ENCODE data around the gene PDE6H.

PDE6H gene

DNA sequence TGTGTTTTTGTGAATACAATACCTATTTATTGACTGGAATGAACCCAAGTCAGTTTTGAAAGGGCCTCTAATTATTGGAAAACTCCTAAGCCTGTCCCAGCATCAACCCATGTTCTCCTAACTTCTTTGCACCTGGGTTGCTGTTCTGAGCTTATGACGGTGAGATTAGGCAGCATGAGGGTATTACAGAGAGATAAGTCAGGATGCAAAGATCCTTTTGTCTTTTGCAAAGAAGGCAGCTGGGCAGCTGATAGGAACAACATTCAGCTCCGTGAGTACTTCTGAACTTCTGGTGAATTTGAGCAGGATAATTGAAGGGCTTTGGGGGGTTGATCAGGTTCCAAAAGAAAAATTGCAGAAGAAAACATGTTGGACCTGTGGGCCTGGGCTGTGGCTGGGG lies at the start of gene PDE6H:
Gene PDE6H (plus strand): TSS at position 227 of the 400 bp plus-strand sequence. CDS start 4,971 bp downstream, outside the sequence.
- DNase-seq (ENCODE audit: low read depth, low spot score) = no peak

DNA sequence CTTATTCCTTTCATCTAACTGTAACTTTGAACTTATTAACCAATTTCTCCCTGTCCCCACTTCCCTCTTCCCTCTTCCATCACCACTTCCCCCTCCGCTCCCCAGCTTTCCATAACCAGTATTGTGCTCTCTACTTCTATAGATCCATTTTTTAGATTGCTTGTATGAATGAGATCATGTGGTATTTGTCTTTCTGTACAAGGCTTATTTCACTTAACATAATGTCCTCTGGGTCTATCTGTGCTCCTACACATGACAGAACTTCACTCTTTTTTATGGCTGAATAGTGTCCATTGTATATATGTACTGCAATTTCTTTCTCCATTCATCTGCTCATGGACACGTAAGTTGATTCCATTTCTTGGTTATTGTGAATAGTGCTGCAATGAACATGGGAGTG lies 48.9 kb upstream of the PDE6H start:
- DNase-seq (ENCODE audit: low read depth, low spot score) = no peak

DNA sequence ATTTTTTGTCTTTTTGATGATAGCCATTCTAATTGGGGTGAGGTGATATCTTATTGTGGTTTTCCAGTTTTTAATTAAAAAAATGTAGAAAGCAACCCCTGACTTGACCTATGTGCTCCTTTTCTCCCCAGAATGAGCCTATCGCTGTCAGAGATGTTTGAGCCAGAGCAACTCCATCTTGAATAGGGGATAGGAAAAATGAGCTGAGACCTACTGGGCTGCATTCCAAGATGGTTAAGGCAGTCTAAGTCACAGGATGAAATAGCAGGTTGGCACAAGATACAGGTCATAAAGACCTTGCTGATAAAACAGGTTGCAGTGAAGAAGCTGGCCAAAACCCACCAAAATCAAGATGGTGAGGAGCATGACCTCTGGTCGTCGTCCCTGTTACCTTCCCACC lies 48.3 kb upstream of the PDE6H start:
- no peak for DNase-seq (ENCODE audit: low read depth, low spot score)

DNA sequence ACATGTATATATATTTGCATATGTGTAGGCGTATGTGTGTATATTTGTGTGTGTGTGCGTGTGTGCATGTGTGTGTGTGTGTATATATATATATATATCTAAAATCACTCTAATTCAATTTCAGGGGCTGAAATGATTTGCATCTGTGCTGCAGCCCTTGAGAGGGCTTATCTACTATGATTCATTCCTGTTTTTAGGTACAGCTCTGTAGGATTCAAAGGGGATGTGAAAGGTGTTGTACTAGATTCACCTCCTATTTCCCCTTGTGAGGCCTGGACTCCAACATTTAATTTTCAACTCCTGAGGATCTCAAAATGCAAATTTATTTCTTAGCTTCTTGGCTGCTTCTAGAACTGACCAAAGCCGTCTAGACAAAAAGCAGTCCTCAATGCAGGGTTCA lies 45.6 kb upstream of the PDE6H start:
- no peak for DNase-seq (ENCODE audit: low read depth, low spot score)

DNA sequence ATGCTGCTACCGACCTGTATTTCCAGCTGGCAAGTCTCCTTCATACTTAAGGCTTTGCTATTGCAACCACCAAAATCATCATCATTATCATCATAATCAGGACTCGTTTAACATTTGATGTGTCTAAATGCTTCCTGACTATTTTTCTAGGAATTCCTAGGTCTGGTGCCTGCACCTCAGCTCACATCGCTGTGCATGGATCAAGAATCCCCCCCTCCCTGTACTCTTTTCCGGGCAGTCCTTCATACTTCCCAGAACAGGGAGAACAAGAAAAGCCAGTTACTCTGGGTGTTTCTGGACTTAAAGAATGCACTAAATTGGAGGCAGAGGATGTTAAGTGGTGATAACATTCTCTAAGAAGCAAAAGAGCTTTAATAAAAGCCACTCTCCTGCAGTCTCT lies 43.9 kb upstream of the PDE6H start:
- DNase-seq (ENCODE audit: low read depth, low spot score) = no peak

DNA sequence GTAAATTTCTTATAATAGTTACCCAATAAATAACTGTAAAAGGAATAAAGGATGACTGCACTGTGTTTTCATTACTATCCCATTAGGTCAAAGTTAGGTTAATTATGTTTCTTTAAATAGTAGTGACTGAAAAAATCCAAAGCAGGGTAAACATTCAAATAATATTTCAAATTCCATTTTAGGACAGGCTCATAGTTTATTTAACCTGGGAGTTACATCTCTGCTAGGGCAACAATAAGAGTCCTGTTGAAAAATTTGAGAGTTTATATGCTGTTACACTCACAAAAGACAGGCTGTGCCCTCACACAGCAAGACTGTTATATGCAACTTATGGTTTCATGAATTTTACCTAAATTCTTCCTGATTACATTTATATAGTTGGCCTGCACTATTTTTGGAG lies 42.5 kb upstream of the PDE6H start:
- no peak for DNase-seq (ENCODE audit: low read depth, low spot score)

DNA sequence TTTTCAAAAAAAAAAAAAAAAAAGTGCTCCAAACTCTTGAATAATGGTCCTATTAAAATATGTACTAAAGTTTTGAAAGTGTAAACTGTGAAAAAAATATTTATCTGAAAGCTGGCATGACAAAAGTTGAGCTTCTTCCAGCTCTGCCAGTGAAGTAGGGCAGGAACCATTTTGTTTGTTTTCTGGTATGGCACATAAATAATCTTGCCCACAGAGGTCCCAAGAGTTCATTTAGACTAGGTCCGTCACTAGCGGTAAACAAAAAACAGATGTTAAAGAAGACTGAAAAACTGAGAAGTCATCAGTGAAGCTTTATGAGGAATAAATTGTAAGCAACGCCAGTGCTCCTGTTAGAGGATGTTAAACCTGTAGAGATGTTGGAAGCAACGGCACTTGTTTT lies 41.5 kb upstream of the PDE6H start:
- DNase-seq (ENCODE audit: low read depth, low spot score) = no peak

DNA sequence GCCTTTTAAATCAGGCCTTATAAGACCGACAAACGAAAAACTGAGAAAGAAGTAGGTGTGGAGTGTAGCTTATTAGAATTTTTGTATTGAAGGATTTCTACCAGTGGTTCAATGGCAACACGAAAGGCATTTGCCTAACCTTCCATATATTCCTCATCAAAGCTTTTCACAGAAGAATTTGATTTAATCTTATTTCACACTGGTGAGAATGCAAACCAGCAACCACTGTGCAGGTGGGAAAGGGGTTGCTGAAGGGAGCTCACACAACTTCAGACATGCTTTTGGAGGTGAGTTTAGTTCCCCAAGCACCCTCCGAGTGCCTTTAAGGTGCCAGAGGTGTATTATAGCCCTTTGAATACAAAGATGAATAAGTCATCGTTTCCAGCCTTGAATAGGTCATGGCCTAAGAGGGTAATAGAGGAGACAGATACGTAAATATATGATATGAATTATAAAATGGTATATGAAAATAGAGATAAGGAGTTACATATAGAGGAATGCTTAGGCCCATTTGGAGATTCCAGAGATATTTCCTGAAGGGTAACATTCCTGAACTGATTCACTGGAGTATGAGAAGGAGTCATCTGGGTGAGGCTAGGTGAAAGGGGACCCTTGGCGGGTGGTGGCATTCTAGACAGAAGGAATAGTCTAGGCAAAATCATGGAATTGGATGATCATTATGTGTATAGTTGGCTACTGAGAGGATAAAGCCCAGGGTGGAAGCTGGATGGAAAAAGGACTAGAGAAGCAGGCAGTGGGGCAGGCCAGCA lies 40.9 kb upstream of the PDE6H start:
- no peak for DNase-seq (ENCODE audit: low read depth, low spot score)

DNA sequence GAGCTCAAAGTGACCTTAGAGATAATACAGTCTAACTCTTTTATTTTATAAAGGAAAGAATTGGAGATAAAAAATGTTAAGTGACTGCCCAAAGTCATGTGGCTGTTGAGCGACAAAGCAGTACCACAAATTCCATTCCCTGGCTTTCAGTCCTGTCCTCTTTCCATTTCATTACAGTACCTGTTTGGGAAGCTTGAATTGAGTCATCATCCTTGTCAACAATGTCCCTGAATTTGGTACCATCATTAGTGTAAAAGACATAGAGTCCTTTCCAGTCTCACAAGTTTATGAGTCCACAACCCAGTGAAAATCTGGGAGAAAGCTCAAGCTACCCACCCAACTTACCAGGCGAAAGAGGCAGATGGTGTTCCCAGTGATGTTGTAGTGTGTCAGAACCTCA lies 38.3 kb upstream of the PDE6H start:
- DNase-seq (ENCODE audit: low read depth, low spot score) = no peak

DNA sequence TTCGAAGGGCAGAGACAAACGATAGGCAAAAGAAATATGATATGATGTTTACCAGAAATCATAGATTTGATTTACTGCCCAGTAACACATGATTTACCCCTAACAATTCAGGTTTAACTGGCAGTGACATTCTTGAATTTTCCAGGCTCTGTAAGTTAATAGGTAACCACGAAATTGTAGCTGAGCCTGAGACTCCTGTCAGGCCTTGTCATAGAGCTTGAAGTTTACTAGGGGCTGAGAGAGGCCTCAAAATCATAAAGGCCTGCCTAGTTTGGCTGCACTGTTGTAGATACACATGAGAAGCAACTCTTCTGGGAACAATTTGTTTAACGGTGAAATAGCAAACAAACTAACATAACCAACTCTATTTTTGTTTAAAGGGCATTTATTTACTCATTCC lies 37.8 kb upstream of the PDE6H start:
- DNase-seq (ENCODE audit: low read depth, low spot score) = no peak

DNA sequence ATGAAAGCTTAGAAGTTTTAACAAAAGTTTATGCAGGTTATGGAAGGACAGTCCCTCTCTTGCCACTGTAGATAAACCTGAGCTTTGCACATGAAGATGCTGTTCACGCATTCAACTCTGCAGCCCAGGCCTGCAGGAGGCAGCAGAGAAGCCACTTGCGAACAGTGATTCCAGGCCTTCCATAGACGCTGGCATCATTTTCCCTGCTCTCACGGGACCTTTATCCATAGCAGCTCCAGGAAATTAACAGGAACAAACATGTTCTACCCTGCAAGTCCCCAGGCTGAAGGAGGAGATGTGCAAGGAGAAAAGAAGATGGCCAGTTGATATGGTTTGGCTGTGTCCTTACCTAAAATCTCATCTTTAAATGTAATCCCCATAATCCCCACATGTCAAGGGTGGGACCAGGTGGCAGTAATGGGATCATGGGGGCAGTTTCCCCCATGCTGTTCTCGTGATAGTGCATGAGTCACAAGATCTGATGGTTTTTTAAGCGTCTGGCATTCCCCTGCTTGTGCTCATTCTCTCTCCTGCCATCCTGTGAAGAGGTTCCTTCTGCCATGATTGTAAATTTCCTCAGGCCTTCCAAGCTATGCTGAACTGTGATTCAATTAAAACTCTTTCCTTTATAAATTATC lies 36.5 kb upstream of the PDE6H start:
- no peak for DNase-seq (ENCODE audit: low read depth, low spot score)

DNA sequence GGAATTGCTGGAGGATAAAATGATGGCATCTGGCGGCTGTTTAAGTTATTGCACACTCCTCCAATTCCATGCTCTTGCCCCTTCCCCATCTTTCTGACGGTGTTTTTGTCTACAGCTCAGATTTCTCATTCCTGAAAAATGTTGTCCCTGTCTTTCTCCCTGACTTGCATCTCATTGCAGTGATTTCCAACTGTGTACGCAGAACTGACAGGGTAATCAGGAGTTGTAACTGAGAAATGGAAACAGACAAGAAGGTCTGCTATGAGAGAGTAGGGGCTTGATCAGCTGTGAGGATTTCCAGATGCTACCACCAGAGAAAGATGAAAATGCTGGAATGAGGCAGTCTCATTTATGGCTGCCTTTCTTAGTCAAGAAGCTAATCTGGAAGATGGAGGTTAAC lies 35.8 kb upstream of the PDE6H start:
- no peak for DNase-seq (ENCODE audit: low read depth, low spot score)

DNA sequence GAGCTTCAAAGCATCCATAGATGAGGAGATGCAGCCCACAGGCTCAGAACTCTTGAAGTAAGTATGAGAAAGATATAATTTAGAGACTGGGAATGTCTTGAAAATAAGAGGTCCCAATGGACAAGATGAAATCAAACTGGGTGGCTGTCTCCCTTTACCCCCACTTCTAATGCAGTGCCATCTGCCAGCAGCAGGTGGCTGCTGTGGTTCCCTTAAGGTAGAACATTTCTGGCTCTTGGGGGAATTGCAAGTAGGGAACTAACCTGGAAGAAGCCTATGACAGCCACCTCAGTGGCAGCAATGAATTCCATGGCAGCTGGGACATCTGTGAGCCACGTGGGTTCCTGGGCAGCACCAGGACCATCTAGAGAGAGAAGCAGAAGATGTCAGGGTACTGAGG lies 35.2 kb upstream of the PDE6H start:
- no peak for DNase-seq (ENCODE audit: low read depth, low spot score)

DNA sequence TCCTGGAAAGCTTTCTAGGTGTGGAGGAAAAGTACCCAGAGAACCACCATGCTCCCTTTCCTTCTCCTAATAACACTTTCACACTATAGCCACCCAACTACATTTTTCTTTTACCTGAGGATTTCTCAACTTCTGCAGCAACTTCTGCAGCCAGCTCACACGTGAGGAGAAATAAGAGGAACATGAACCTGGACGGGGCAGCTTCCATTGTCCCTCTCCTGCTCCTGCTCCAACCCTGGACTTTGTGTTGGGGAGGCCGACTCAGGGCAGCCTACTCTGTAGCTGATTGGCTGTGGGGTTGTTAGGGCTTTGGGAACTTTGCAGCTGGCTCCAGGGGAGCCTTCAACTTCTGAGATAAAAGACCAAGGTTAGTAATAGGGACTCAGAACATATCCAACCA lies 34.5 kb upstream of the PDE6H start, which contains the start of gene ERP27:
Gene ERP27 (minus strand): TSS at position 237 of the 400 bp plus-strand sequence. CDS start 29 bp downstream, at position 208.
- DNase-seq (ENCODE audit: low read depth, low spot score) = no peak

DNA sequence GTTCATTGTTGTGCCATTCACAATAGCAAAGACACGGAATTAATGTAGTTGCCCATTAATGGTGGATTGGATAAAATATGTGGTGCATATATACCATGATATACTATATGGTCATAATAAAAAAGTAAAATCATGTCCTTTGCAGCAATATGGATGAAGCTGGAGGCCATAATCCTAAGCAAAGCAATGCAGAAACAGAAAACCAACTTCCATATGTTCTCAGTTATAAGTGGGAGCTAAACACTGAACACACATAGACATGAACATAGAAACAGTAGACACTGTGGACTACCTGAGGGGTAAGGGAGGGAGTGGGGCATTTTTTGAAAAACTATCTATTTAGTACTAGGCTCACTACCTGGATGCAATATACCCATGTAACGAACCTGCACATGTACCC lies 31.5 kb upstream of the PDE6H start:
- no peak for DNase-seq (ENCODE audit: low read depth, low spot score)

DNA sequence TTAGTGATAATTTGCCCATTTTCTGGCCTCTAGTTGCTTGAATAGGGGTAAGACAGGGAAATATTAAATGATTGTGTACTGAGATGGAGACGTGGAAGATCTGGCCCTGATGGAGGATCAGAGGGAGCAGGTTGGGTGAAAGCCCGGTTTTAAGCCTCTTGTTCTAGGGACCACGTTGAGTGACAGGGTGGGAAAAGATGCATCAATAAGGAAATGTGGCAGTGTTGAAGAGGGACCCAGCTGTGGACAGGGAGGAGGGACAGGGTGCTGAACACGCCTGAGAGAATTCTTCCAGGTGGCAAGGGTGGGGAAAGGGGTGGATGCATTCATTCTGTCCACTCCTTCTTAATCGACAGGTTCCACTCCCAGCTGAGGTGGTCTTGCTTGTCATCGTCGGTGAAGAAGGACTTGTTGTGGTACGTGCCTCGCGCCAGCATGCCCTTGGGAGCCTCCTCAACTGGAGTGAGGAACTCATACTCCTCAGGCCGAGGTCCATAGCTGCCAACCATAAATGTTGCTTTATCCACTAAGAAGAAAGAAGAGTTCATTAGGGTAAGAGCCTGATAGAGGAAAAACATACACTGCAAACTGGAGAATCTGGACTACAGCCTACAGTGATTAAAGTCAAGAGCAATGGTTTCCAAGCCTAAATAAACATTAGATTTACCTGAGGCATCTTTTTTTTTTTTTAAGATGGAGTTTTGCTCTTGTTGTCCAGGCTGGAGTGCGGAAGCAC lies 30.5 kb upstream of the PDE6H start:
- DNase-seq (ENCODE audit: low read depth, low spot score) = no peak

DNA sequence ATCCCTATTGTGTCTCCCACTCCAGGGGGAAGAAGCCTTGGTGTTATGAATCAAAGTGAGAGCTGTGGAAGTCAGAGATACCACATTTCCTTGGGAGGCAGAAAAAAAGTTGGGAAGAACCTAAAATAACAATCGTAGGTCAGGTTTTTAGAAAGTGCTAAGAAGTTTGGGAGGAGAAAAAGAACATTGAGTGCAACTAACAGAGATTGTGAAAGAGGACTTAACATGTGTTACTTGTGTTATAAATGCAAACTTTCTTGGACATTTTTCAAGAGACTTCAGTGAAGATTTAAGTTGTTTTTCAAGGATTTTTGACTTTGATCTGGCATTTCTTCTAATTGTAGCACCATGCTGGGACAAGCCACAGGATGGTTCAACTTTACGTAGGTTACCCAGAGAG lies 26.7 kb upstream of the PDE6H start:
- DNase-seq (ENCODE audit: low read depth, low spot score) = no peak

DNA sequence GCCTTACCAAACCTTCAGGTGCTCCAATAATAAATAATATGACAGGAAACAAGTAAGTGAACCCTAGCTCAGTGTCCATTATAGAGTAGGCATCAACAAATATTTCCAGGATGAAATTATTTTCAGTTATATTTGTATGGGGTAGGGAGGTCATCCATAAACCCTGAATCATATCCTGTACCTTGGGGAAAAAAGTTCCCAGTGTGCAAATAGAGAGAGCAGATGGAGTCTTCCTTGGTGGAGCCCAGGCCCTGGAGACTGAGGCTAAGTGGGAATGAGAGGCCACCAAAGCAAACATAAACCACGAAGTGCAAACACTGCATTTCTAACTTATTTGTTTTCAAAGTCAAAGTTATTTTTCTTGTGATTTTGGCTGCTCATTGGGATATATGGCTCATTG lies 26.0 kb upstream of the PDE6H start:
- no peak for DNase-seq (ENCODE audit: low read depth, low spot score)

DNA sequence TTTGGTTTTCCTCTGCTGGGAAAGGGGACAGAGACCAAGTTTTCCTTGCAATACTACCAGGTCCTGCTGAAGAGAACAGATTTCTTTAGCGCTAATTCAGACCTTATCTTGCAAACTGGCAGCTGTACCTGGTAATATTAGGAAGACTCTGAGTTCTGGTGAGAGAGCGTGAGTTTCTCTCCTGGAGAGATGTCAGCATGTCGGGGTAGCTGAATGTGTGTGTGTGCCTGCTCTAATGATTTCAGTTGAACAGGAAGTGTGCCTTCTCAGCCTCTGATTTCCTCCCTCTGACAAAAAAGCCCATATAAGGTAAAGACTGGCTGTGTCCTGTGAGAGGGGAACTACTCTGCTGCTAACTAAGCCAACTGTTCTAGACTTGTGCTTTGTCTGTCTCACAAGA lies 24.2 kb upstream of the PDE6H start:
- no peak for DNase-seq (ENCODE audit: low read depth, low spot score)

DNA sequence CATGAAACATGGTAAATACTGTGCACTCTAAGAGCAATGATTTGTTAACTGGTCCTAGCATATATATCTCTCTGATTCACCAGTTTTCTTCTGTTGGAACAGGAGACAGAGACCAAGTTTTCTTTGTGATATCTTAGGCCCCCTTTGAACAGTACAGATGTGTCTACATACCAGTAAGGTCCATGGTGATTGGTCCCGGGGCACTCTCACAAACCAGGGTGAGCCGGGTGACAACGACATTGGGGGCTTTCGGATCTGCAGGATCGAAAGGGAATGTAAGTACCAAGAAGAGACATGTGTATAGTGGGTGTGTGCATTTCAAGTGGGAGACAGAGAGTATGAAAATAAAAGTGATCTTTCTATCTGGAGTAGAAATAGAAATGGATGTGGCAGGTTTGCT lies 23.2 kb upstream of the PDE6H start:
- DNase-seq (ENCODE audit: low read depth, low spot score) = no peak

DNA sequence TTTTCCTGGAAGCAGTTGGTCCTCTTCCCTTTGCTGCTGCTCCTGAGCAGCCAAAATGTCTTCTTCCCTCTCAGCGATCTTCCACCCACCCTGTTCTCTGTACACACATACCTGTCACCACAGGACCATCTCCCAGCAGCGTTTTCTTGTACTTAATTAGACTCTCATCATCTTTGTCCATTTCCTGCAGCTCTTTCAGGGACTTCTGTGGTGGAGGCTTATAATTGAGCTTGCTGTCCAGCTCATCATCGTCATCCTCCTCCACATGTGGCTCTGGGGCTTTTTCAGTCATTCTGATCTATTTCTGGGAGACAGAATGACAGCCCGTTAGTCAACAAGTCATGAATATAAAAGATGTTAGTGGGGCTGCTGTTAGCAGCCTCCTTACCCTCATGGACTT lies 22.4 kb upstream of the PDE6H start:
- DNase-seq (ENCODE audit: low read depth, low spot score) = no peak

DNA sequence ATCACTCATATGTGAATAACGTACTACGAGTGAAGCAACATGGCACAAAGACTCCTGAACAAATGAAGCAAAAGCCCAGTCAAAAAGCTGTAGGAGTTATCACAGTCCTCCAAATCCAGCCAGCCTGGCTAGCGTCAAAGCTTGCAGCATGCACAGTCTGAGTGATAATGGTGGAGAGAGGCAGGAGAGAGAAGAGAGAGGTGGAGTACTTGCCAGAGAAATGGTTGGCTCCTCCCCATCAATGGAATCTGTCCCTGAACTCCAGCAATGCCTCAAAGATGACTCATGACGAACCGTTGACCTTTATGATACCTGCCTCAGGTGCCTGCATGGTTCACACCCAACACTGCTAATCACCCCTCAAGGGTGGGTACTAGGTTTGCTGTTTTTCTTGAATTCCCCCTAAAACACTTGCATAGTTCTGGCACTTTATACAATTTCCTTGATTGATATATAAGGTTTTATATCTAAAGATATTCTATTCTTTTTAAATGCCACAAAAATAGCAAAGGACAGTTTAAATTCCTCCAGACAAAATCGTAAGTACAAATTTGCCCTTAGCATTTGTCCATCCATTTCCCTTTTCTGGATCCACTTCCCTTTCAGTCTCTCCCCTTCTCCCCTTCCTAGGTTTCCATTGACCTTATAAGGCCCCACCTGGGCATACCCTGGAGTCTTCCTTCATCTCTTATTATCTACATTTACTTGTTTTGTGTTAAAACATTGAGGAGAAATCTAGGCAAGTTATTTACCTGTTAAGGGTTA lies 21.7 kb upstream of the PDE6H start:
- no peak for DNase-seq (ENCODE audit: low read depth, low spot score)

Measured in smooth muscle cell of the brain vasculature (primary cell).